Activated naive CD4-positive, alpha-beta T cell treated with anti-CD3 and anti-CD28 coated beads for 36 hours (primary cell): ENCODE results near the gene ERC1. TPM values are rescaled to one million over a fixed set of nuclear protein-coding genes. Genes with fewer than 3 reads are reported as not detected.
"Not testable (repeated sequence)": the region's sequence is repeated elsewhere in the genome, so short reads cannot be mapped to it uniquely, and the experiment has no call there.

Experiments used
- CTCF ChIA-PET: fragments of 350-600 bp; sonication (Branson Sonifier 250); formaldehyde crosslinking; loops from one replicate; lab custom pipeline; 2021; ENCODE audit warnings: antibody characterized with exemption; lab: Charles Lee
- DNase-seq: peaks from one replicate; pipeline ENCODE4 v3.0.0-alpha.2; 2020
- H3K27ac Mint-ChIP-seq: one replicate; pipeline ENCODE4 v1.8.0; 2021; ENCODE audit warnings: mild to moderate bottlenecking, mixed read lengths
- H3K27me3 Mint-ChIP-seq: one replicate; pipeline ENCODE4 v1.8.0; 2021; ENCODE audit warnings: low read depth, mixed read lengths
- H3K36me3 Mint-ChIP-seq: one replicate; pipeline ENCODE4 v1.8.0; 2021; ENCODE audit warnings: low read depth, mixed read lengths
- H3K4me1 Mint-ChIP-seq: one replicate; pipeline ENCODE4 v1.8.0; 2021; ENCODE audit warnings: low read depth, mixed read lengths
- H3K4me3 Mint-ChIP-seq: one replicate; pipeline ENCODE4 v1.8.0; 2021; ENCODE audit warnings: mild to moderate bottlenecking, moderate library complexity, mixed read lengths
- H3K9me3 Mint-ChIP-seq: one replicate; pipeline ENCODE4 v1.8.0; 2021; ENCODE audit warnings: mixed read lengths
- intact Hi-C: fragments of 100-400 bp; cut with micrococcal nuclease; formaldehyde crosslinking; loops from one replicate; pipeline ENCODE4 v1.15.1; 2023
- total RNA-seq, 2 experiments: library from RNA; stranded (reverse); gene quantifications; one replicate each; pipeline ENCODE4 v1.2.3, GENCODE V29; 2021

Gene ERC1
- total RNA-seq, 2 experiments from 2014 or later = 17.4 to 20.7 TPM

GRCh38 chr12:1205512-1206060 is 214.6 kb downstream of the ERC1 start:
- Mint-ChIP-seq H3K9me3 (no peaks in the 10 kb centered on the region), H3K27me3 (no peaks in the 10 kb centered on the region), H3K27ac (no peak overlapping the region), H3K4me1 (peaks cover 7% of the 10 kb centered on the region), H3K4me3 (no peak overlapping the region), H3K36me3 (no peaks in the 10 kb centered on the region)
- no peak for DNase-seq
- CTCF ChIA-PET = interaction anchor here (0.6 kb wide), 1 partner anchor 87 kb away, joined by 4 read pairs; no protein-coding TSS in a partner anchor
- intact Hi-C loops = loop anchor here (10.0 kb wide), 1 partner anchor 399 kb away; no protein-coding TSS in a partner anchor

DNA sequence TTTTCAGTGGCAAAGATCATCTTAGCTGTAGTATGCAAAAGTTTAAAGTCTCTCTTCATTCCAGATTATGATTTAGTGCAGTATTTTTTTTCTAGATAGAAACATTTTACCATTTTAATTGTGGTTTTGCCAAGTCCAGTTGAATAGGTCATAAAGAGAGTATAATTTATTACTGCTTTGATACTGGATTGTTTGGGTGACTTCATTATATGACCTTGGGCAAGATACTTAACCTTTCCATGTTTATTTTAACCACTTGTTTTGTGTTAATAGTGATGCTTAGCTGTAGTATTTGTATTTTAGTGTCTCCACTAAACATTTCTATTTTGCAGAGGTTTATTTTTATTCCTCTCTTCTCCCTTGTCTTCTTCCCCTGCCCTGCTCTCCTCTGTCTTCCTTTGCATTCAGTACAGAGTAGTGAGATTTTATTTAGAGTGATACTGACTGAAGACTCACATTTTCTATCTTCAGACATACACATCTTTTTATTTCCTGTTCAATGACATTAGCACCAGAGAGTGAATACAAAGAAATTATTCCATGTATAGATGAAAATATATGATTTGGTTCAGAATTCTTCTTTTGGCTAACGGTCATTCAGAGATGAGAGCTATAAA is 215.2 kb downstream of the ERC1 start:
- no peak overlapping the region for H3K4me3 Mint-ChIP-seq
- DNase-seq = no peak
- H3K9me3 Mint-ChIP-seq = no peaks in the 10 kb centered on the region
- CTCF ChIA-PET = no interaction called here
- H3K27me3 Mint-ChIP-seq = no peaks in the 10 kb centered on the region
- peaks cover 7% of the 10 kb centered on the region for H3K4me1 Mint-ChIP-seq
- intact Hi-C loops = loop anchor here (10.0 kb wide), 1 partner anchor 399 kb away; no protein-coding TSS in a partner anchor
- no peak overlapping the region for H3K27ac Mint-ChIP-seq
- no peaks in the 10 kb centered on the region for H3K36me3 Mint-ChIP-seq

GRCh38 chr12:1207276-1207675 is 216.3 kb downstream of the ERC1 start:
- intact Hi-C loops = loop anchor here (10.0 kb wide), 1 partner anchor 398 kb away; no protein-coding TSS in a partner anchor
- H3K27me3 Mint-ChIP-seq = no peaks in the 10 kb centered on the region
- CTCF ChIA-PET = no interaction called here
- H3K9me3 Mint-ChIP-seq = no peaks in the 10 kb centered on the region
- H3K4me3 Mint-ChIP-seq = no peak overlapping the region
- DNase-seq = no peak
- peaks cover under 1% of the 10 kb centered on the region for H3K4me1 Mint-ChIP-seq
- H3K36me3 Mint-ChIP-seq = no peaks in the 10 kb centered on the region
- H3K27ac Mint-ChIP-seq = no peak overlapping the region

- H3K4me3 Mint-ChIP-seq, H3K9me3 Mint-ChIP-seq, DNase-seq, H3K27ac Mint-ChIP-seq, H3K4me1 Mint-ChIP-seq, H3K36me3 Mint-ChIP-seq, H3K27me3 Mint-ChIP-seq: not testable (repeated sequence)
- CTCF ChIA-PET = interaction anchor here (0.7 kb wide), 1 partner anchor 350 kb away, joined by 3 read pairs; no protein-coding TSS in a partner anchor
- intact Hi-C loops = loop anchor here (10.0 kb wide), 1 partner anchor 396 kb away; no protein-coding TSS in a partner anchor
Measured at GRCh38 chr12:1208719-1209118, 217.7 kb downstream of the ERC1 start.

- peaks cover 7% of the 10 kb centered on the region for H3K4me1 Mint-ChIP-seq
- no peaks in the 10 kb centered on the region for H3K36me3 Mint-ChIP-seq
- CTCF ChIA-PET = interaction anchor here (0.6 kb wide), 1 partner anchor 374 kb away, joined by 6 read pairs; no protein-coding TSS in a partner anchor
- H3K27ac Mint-ChIP-seq = no peak overlapping the region
- H3K9me3 Mint-ChIP-seq = no peaks in the 10 kb centered on the region
- H3K4me3 Mint-ChIP-seq = no peak overlapping the region
- DNase-seq = no peak
- intact Hi-C loops = no loop called here
- H3K27me3 Mint-ChIP-seq = no peaks in the 10 kb centered on the region
Measured at GRCh38 chr12:1212526-1212925, 221.5 kb downstream of the ERC1 start.

DNA sequence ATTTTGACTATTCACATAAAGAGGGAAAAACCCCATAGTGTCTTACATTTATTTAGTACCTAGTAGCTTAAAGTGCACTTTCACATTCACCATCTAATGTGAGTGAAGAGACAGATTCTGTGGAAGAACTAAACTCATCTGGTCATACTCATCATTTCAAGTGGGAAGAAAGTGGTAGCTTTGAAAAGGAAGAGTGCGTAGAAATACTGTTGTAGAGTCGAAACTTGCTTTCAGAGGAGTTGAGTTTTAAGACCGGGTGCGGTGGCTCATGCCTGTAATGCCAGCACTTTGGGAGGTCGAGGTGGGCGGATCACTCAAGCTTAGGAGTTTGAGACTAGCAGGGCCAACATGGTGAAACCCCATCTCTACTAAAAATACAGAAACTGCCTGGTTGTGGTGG is 222.2 kb downstream of the ERC1 start:
- Mint-ChIP-seq H3K4me1 (peaks cover 7% of the 10 kb centered on the region), H3K9me3 (no peaks in the 10 kb centered on the region), H3K27ac (no peak overlapping the region), H3K36me3 (no peaks in the 10 kb centered on the region), H3K27me3 (no peaks in the 10 kb centered on the region), H3K4me3 (no peak overlapping the region)
- peak; percentile 42 for DNase-seq
- CTCF ChIA-PET = interaction anchor here (0.6 kb wide), 1 partner anchor 373 kb away, joined by 6 read pairs; no protein-coding TSS in a partner anchor
- intact Hi-C loops = no loop called here

DNA sequence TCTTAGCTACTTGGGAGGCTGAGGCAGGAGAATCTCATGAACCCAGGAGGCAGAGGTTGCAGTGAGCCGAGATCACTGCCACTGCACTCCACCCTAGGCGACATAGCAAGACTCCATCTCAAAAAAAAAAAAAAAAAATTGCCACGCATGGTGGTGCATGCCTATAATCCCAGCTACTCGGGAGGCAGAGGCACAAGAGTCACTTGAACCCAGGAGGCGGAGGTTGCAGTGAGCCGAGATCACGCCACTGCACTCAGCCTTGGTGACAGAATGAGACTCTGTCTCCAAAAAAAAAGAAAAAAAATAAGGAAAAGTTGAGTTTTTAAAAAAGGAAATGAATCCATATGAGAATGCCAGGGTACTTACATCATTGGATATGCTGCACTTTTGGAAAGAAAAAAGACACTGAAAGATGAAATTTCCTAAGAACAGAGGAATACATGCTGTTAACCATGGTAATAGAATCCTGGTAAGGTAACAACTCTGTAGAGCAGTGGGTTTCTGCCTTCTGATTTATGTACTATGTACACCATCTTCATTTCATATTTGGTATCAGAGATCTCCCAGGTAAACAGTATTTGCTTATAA is 222.7 kb downstream of the ERC1 start:
- no peak for DNase-seq
- Mint-ChIP-seq H3K36me3 (no peaks in the 10 kb centered on the region), H3K27ac (no peak overlapping the region), H3K9me3 (no peaks in the 10 kb centered on the region), H3K27me3 (no peaks in the 10 kb centered on the region), H3K4me1 (peaks cover 7% of the 10 kb centered on the region), H3K4me3 (no peak overlapping the region)
- CTCF ChIA-PET = no interaction called here
- intact Hi-C loops = no loop called here

DNA sequence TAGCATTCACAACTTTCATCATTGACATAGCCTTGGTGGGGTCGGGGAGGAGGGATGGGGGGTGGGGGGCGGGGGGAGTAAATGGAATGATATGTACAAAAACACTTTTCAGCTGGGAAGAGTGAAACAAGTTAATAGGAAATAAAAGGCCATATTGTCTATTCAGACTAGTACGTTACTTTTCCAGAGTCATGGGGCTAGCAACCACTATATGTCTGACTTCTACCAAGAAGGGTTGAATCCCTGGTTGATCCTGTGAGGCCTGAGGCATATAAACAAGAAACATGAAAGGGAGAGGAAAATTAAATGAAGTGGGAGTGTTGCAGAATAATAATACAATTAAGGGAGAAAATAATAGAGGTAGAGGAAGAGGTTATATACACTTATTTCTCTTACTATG is 225.5 kb downstream of the ERC1 start:
- intact Hi-C loops = no loop called here
- H3K4me1 Mint-ChIP-seq = peaks cover 7% of the 10 kb centered on the region
- DNase-seq = no peak
- H3K36me3 Mint-ChIP-seq = no peaks in the 10 kb centered on the region
- no peak overlapping the region for H3K27ac Mint-ChIP-seq
- no peak overlapping the region for H3K4me3 Mint-ChIP-seq
- H3K27me3 Mint-ChIP-seq = no peaks in the 10 kb centered on the region
- H3K9me3 Mint-ChIP-seq = no peaks in the 10 kb centered on the region
- CTCF ChIA-PET = interaction anchor here (1.8 kb wide), 1 partner anchor 99 kb away, joined by 4 read pairs; no protein-coding TSS in a partner anchor

DNA sequence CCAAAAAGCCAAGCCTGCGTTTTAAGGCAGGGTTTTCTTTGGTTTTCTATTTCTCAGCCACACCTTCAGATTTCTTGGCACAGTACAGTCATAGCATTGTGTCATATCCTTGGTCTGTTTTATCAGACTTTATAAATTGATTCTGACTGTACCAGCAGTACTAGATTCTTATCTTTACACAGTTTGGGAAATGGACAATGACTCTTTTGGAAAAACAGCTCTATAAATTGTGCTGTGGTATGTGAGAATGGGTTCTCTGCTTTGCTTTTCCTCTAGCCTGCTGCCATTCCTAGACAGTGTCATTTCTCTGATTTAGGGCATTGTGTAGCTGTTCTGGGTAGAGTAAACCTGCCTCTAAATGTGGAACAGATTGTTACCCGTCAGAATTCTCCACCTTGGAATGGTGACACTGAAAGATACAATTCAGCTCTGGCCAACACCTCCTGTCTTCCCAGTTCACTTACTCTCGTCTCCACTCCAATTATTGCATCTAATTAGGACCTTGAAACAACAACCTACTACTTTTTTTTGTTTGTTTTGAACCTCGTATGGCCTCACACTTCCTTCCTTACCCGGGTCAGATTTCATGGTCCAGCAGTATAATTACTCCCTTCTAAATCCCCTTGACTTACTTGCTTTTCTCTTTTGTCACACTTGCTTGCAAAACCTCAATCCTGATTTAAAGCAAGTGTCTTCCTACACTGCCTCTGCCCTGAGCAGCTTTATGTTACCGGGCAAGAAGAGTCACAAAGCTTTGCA is 226.3 kb downstream of the ERC1 start:
- CTCF ChIA-PET = interaction anchor here (1.8 kb wide), 1 partner anchor 99 kb away, joined by 4 read pairs; no protein-coding TSS in a partner anchor
- no peak overlapping the region for H3K27ac Mint-ChIP-seq
- H3K4me3 Mint-ChIP-seq = no peak overlapping the region
- intact Hi-C loops = no loop called here
- H3K4me1 Mint-ChIP-seq = peaks cover 7% of the 10 kb centered on the region
- no peaks in the 10 kb centered on the region for H3K9me3 Mint-ChIP-seq
- no peaks in the 10 kb centered on the region for H3K36me3 Mint-ChIP-seq
- DNase-seq = no peak
- no peaks in the 10 kb centered on the region for H3K27me3 Mint-ChIP-seq

DNA sequence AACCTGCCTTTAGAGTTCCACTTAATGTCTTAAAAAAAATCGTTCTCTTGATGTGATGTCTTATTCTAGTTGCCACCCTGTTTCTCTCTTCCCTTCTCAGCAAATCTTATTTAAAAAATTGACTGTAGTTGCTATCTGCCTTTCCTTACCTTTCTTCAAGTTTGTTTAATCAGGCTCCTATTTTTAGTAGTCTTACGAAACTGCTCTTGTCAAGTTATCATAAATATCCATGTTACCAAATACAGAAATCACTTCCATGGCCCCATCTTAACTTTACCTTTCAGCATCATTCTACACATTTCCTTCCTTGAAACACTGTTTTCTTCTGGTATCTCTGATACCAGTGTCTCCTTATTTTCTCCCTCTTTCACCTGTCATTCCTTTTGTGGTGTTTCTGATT is 227.3 kb downstream of the ERC1 start:
- no peak overlapping the region for H3K27ac Mint-ChIP-seq
- peaks cover 1% of the 10 kb centered on the region for H3K4me1 Mint-ChIP-seq
- peaks cover 2% of the 10 kb centered on the region for H3K36me3 Mint-ChIP-seq
- CTCF ChIA-PET = interaction anchor here (1.8 kb wide), 1 partner anchor 100 kb away, joined by 4 read pairs; no protein-coding TSS in a partner anchor
- H3K4me3 Mint-ChIP-seq = no peak overlapping the region
- DNase-seq = no peak
- H3K27me3 Mint-ChIP-seq = no peaks in the 10 kb centered on the region
- H3K9me3 Mint-ChIP-seq = no peaks in the 10 kb centered on the region
- intact Hi-C loops = no loop called here

DNA sequence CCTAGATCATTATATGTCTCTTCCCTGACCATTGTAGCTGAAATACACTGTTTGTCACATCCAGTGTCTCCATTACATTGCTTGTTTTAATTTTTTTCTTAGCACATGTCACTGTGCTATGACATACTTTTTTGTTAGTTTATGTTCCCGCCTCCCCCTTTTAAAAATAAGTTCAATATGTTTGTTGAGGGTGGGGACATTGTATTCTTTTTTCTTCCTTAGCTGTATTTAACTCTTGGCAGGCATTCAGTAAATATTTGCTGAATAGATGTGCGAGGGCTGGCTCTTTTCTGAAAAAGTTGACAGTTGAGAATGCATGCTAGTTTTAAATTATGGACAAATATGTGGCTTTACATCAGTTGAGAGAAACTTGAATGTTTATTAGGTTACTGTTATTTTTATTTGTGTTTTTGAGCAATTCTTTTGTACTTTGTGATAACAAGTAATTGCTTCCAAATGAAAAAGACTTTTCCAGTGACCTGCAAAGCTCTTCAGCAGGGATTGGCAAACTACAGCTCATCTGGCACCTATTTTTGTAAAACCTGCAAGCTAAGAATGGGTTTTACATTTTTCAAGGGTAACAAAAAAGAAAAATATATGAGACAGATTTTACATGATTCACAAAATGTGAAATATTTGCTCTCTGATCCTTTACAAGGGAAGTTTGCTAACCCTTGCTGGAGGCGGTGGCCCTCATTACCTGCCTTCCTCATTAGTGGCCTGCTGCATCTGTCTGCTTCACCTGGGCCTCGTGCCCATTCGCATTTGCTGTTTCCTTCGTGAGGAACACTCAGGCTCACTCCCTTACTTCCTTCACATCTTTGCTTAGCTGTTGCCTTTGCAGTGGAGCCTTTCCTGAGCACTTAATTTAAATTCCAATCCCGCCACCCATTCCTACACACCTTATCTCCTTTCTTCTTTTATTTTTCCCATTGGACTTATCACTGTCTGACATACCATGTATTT is 229.4 kb downstream of the ERC1 start:
- H3K4me3 Mint-ChIP-seq = no peak overlapping the region
- H3K27me3 Mint-ChIP-seq = no peaks in the 10 kb centered on the region
- peaks cover 2% of the 10 kb centered on the region for H3K36me3 Mint-ChIP-seq
- intact Hi-C loops = no loop called here
- no peaks in the 10 kb centered on the region for H3K4me1 Mint-ChIP-seq
- H3K9me3 Mint-ChIP-seq = no peaks in the 10 kb centered on the region
- no peak overlapping the region for H3K27ac Mint-ChIP-seq
- no peak for DNase-seq
- CTCF ChIA-PET = interaction anchor here (0.5 to 1.0 kb wide), 2 partner anchors 12 to 406 kb away, joined by 3 to 5 read pairs; no protein-coding TSS in a partner anchor
